Hepatocyte (in vitro differentiated cells): Measurements from ENCODE around the gene GATC.

Source experiments
- CTCF ChIP-seq: fragments of 200-600 bp; sonication (generic); IDR thresholded peaks from 2 replicates; pipeline ENCODE4 v1.5.1; 2016; ENCODE audit warnings: antibody characterized with exemption, mild to moderate bottlenecking; ENCODE audit not compliant: poor library complexity
- EZH2 ChIP-seq: fragments of 200-600 bp; sonication (generic); IDR thresholded peaks from 2 replicates; pipeline ENCODE4 v1.6.1; 2016; ENCODE audit warnings: antibody characterized with exemption, mild to moderate bottlenecking, borderline replicate concordance

GRCh38 chr12:120488057-120488640 is 41.9 kb downstream of the GATC start:
- TF ChIP-seq EZH2 (no peak), CTCF (no peak)
